AG09309 (cell line): ENCODE measurements around the gene FBXW11.

ENCODE experiments used
- DNase-seq: peaks from one replicate; pipeline ENCODE4 v3.0.0-alpha.2; 2010; ENCODE audit warnings: low read depth
- H3K4me3 ChIP-seq: 2 replicates; pipeline ENCODE4 v1.5.1; 2011; ENCODE audit warnings: mild to moderate bottlenecking, low read depth, low read length, moderate library complexity; ENCODE audit not compliant: control insufficient read depth
- TF ChIP-seq, protein P1 (sequence below): IDR thresholded peaks from 2 replicates; pipeline ENCODE4 v1.5.1; 2011; ENCODE audit warnings: mild to moderate bottlenecking, low read depth, low read length, inconsistent platforms; ENCODE audit not compliant: insufficient read depth, control insufficient read depth; ENCODE audit errors: missing control alignments

Gene FBXW11

DNA sequence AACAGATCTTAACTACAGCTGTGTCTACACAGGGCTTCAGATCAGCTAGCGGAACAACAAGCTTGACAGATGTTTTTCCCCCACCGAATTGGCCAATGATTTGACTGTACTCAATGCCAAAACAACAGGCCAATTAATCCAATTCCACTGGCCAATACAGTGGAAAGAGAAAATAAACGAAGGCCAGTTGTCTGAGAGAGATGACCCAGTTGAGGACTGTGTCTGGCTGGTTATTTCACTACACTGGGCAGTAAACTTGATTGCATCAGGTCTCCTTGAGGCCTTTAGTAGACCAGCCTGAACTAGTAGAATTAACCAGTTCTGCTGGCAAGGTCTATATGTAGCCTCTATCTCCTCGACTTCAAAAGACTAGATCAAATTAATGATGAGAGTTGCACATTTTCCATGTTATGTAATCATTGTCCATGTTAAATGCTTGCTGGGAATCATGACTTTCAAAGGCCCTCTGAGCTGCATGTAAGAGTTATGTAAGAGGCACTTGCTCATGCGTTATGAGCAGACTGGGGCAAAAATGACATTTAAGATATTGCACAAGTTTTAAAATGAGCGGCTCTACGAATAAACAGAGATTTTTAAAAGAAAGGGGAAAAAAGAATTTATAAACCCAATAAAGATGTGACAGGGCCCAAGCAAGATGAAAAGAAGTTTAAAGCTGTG is 192.5 kb downstream of the FBXW11 start:
- no peak overlapping the region for H3K4me3 ChIP-seq
- TF ChIP-seq, protein P1, sequence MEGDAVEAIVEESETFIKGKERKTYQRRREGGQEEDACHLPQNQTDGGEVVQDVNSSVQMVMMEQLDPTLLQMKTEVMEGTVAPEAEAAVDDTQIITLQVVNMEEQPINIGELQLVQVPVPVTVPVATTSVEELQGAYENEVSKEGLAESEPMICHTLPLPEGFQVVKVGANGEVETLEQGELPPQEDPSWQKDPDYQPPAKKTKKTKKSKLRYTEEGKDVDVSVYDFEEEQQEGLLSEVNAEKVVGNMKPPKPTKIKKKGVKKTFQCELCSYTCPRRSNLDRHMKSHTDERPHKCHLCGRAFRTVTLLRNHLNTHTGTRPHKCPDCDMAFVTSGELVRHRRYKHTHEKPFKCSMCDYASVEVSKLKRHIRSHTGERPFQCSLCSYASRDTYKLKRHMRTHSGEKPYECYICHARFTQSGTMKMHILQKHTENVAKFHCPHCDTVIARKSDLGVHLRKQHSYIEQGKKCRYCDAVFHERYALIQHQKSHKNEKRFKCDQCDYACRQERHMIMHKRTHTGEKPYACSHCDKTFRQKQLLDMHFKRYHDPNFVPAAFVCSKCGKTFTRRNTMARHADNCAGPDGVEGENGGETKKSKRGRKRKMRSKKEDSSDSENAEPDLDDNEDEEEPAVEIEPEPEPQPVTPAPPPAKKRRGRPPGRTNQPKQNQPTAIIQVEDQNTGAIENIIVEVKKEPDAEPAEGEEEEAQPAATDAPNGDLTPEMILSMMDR: no peak

DNA sequence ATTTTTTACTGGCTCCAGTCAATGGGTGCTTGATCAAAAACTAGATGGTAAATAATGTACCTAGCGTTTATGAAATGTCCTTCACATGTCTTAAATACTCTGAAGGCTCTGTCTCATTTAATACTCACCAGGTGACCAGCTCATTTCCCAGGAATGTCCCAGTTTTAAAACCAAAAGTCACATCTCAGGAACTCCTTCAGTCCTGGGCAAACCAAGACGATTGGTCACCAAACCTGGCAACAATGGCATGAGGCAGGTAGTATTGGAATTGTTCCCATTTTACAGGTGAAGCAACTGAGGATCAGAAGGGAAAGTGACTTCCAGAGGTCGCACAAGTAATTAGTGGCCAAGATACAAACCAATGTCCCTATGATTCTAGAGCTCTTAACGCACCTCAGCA is 193.2 kb downstream of the FBXW11 start:
- H3K4me3 ChIP-seq: no peak overlapping the region
- TF ChIP-seq, protein P1: no peak
- DNase-seq: no peak

More for the DNA sequence above, 192.5 kb downstream of the FBXW11 start:
- peak; percentile 10 for DNase-seq
